Adrenal gland (tissue), 12 donors: ENCODE data around the gene CALN1. TPM values are rescaled to one million over a fixed set of nuclear protein-coding genes. Genes with fewer than 3 reads are reported as not detected.
A peak's percentile ranks its signal among the peaks of the same experiment; 100 is the strongest.

Source experiments
- DNase-seq, 7 donors: peaks; one replicate each; pipeline ENCODE4 v3.0.0-alpha.2; 2019 to 2020
- H3K27ac ChIP-seq, 5 donors: fragments of 200-600 bp; sonication (generic) in 4 of 5; 1 replicate in 3 of 5; 2 replicates in 2 of 5; pipeline versions ENCODE4 v1.5.1 to v1.8.0; 2016 to 2020; ENCODE audit warnings: mild to moderate bottlenecking in 1 of 5
- H3K27me3 ChIP-seq: fragments of 200-600 bp; 2 replicates; pipeline ENCODE4 v1.8.0; 2021
- H3K36me3 ChIP-seq, 2 donors: fragments of 200-600 bp; replicated peaks in 1 of 2; 1 replicate in 1 of 2; 2 replicates in 1 of 2; pipeline versions ENCODE4 v1.5.1 to v1.8.0; 2018 to 2022
- H3K4me1 ChIP-seq, 2 donors: fragments of 200-600 bp; replicated peaks in 1 of 2; 1 replicate in 1 of 2; 2 replicates in 1 of 2; pipeline versions ENCODE4 v1.5.1 to v1.8.0; 2018 to 2021
- H3K4me3 ChIP-seq, 4 donors: fragments of 200-600 bp; sonication (generic) in 3 of 4; one replicate each; pipeline ENCODE4 v1.5.1; 2016 to 2018
- H3K9me3 ChIP-seq, 3 donors: fragments of 200-600 bp; sonication (generic) in 1 of 3; replicated peaks in 1 of 3; 1 replicate in 2 of 3; 2 replicates in 1 of 3; pipeline versions ENCODE4 v1.5.1 to v1.8.0; 2016 to 2021
- POLR2A ChIP-seq, 2 donors: fragments of 450-650 bp; IDR thresholded peaks; one replicate each; pipeline ENCODE4 v1.6.1; 2017; ENCODE audit warnings: antibody characterized with exemption in 2 of 2, mild to moderate bottlenecking in 2 of 2, moderate library complexity in 1 of 2
- WGBS, 4 donors: extraction: QIAGEN DNeasy Blood & Tissue Kit in 2 of 4; methylation state at CpG; one replicate each; pipeline versions ENCODE4 v1.1.5 to v1.1.7; 2013 to 2017; 5-methylcytosine and 5-hydroxymethylcytosine counted together
- intact Hi-C, 2 donors: fragments of 100-400 bp; cut with DNase I; formaldehyde crosslinking; loops; one replicate each; pipeline versions ENCODE4 v1.14.1 to v1.15.0; 2022 to 2023
- polyA plus RNA-seq, 3 donors: library from polyadenylated mRNA; stranded (reverse); fragments of 200-250 nt in 2 of 3; fragments of 350-450 nt in 1 of 3; fragmentation: Illumina TruSeq in 1 of 3; extraction: RNeasy Lipid Tissue Mini Kit (QIAGEN cat#74804) in 1 of 3; gene quantifications; one replicate each; pipeline ENCODE4 v1.2.3, GENCODE V29; 2013 to 2014
- total RNA-seq, 9 donors: library from RNA; depleted of rRNA in 4 of 9; stranded (reverse); fragments of >200 nt in 4 of 9; fragments of 120-200 nt in 1 of 9; fragmentation: NEBNext Ultra II Directional in 1 of 9; extraction: Animal tissue kit (Norgen Biotek cat#: 25700) in 1 of 9; gene quantifications; one replicate each; pipeline versions ENCODE4 v1.1.0 to v1.2.4, GENCODE V29; 2013 to 2023
- TF ChIP-seq, protein P1 (sequence below), 6 experiments: fragments of 450-650 bp in 4 of 6; fragments of 200-600 bp in 2 of 6; sonication (generic) in 1 of 6; IDR thresholded peaks; 1 replicate in 5 of 6; 2 replicates in 1 of 6; pipeline versions ENCODE4 v1.5.1 to v1.8.0; 2016 to 2021; ENCODE audit warnings: antibody characterized with exemption in 6 of 6, mild to moderate bottlenecking in 2 of 6, moderate library complexity in 1 of 6
- donor health status: healthy with polysubstance abuse.
- donor health status: Bipolar disorder and iron deficiency.
- donor health status: DM: yes; HTN: yes; CAD: no.
- donor health status: DM: no; HTN: no; CAD: no.
- donor health status: DM: no; HTN: no; CAD: no.
- donor health status: DM: yes; HTN: yes; CAD: no.

The CALN1 gene
- total and polyA plus RNA-seq, 12 donors: 4.3 to 51.5 (median 15.2) TPM

DNA sequence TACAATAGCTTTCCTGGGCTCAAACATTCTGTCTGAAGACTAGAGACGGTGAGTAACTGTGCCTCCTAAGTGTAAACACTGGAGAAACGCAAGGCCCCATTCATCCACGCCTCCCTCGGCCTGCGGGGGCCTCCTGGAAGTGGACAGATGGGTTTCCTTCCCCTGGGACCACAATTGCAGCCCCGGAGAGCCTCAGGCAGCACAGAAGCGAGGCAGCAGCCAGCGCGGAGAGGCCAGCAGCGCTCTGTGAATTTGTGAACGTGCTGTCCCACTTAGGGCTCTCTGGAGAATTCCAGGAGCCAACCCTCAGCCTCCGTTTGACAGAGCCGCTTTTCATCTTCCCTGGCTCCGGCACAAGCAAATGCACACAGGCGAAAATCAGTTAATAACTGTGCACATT, 23.2 kb upstream of the CALN1 start:
- WGBS, 4 donors: 57 to 76% (median 66%) methylated on average over 10 to 15 of the region's 15 CpGs
- Histone ChIP-seq H3K27ac (no peak overlapping the region), H3K9me3 (no peaks in the 10 kb centered on the region), H3K27me3 (no peaks in the 10 kb centered on the region), H3K4me1 (no peaks in the 10 kb centered on the region), H3K36me3 (no peaks in the 10 kb centered on the region), H3K4me3 (no peak overlapping the region)
- peak in 1 of 7 donors; percentile 19 for DNase-seq
- TF ChIP-seq, protein P1, sequence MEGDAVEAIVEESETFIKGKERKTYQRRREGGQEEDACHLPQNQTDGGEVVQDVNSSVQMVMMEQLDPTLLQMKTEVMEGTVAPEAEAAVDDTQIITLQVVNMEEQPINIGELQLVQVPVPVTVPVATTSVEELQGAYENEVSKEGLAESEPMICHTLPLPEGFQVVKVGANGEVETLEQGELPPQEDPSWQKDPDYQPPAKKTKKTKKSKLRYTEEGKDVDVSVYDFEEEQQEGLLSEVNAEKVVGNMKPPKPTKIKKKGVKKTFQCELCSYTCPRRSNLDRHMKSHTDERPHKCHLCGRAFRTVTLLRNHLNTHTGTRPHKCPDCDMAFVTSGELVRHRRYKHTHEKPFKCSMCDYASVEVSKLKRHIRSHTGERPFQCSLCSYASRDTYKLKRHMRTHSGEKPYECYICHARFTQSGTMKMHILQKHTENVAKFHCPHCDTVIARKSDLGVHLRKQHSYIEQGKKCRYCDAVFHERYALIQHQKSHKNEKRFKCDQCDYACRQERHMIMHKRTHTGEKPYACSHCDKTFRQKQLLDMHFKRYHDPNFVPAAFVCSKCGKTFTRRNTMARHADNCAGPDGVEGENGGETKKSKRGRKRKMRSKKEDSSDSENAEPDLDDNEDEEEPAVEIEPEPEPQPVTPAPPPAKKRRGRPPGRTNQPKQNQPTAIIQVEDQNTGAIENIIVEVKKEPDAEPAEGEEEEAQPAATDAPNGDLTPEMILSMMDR (IDR thresholded peaks at IDR 0.05): no peak
- no peak for TF ChIP-seq POLR2A (IDR thresholded peaks at IDR 0.05)
- intact Hi-C loops: no loop called here

DNA sequence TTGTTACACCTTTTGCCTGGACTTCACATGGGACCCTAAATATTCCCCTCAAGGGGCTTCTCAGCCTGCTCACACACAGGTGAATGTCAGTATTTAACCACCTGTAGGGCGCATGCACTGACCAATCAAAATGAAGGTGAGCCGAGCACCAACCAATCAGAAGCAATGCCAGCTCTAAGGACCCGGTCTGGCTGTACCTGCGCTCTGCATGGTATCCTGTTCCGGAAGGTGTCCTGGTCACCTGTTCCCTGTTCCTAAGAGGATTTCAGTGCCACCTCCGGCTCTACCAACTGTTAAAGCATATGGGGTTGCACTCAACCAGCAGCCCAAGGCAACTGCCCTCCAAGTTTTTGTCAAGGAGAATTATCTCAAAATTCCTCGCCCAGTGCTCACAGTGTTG, 18.4 kb upstream of the CALN1 start:
- 85 to 88% (median 86%) methylated on average over 4 to 7 of the region's 7 CpGs for WGBS, 4 donors
- Histone ChIP-seq H3K27ac (no peak overlapping the region), H3K4me1 (no peaks in the 10 kb centered on the region), H3K36me3 (no peaks in the 10 kb centered on the region), H3K4me3 (no peak overlapping the region), H3K9me3 (no peaks in the 10 kb centered on the region), H3K27me3 (no peaks in the 10 kb centered on the region)
- intact Hi-C loops: no loop called here
- DNase-seq: no peak
- TF ChIP-seq, protein P1 (IDR thresholded peaks at IDR 0.05): no peak
- no peak for TF ChIP-seq POLR2A (IDR thresholded peaks at IDR 0.05)

DNA sequence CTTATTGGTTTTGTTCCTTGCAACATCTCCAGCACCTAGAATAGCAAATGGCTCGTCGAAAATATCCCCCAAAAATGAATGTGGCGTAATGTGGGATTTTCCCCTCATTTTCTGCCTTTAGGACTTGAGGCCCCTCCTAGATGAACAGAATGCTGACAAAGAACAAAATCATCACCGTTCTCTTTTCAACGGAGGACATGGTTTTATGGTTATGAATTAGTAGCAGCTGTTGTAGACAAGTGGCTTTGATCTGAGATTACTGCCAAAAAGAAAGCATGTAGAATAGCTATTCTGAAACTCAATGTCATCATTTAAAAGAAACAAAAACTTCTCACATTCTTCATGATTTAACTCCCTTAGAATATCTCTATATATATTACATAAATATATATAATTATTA, 17.2 kb upstream of the CALN1 start:
- DNase-seq: no peak
- WGBS, 4 donors: 83 to 88% (median 86%) methylated on average over 5 of the region's 5 CpGs
- TF ChIP-seq, protein P1 (IDR thresholded peaks at IDR 0.05): no peak
- TF ChIP-seq POLR2A (IDR thresholded peaks at IDR 0.05): no peak
- Histone ChIP-seq H3K9me3 (no peaks in the 10 kb centered on the region), H3K4me1 (no peaks in the 10 kb centered on the region), H3K27ac (no peak overlapping the region), H3K36me3 (no peaks in the 10 kb centered on the region), H3K27me3 (no peaks in the 10 kb centered on the region), H3K4me3 (no peak overlapping the region)
- intact Hi-C loops: no loop called here

DNA sequence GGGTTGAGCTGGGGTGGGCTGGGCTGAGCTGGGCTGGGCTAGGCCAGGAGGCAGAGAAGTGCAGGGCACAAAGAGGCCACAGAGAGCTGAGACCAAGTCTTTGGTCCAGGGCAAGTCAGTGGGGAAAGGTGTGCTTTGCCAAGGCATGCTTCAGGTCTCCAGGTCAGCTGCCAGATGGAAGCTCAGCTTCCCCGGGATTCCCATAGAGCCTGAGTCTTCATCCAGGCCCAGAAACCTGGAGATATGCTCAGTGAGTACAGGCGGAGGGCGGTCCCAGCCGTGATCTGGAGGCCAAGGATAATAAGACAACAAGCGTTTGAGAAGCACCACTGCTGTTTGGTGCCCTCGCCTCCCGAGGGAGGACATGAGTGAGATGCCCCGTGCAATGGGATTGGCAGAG, 4.7 kb upstream of the CALN1 start:
- no peak for TF ChIP-seq POLR2A (IDR thresholded peaks at IDR 0.05)
- TF ChIP-seq, protein P1 (IDR thresholded peaks at IDR 0.05): no peak
- WGBS, 4 donors: 86 to 89% (median 88%) methylated on average over 6 to 8 of the region's 8 CpGs
- Histone ChIP-seq H3K27ac (no peak overlapping the region), H3K27me3 (no peaks in the 10 kb centered on the region), H3K36me3 (no peaks in the 10 kb centered on the region), H3K9me3 (no peaks in the 10 kb centered on the region), H3K4me1 (no peaks in the 10 kb centered on the region), H3K4me3 (no peak overlapping the region)
- DNase-seq: no peak
- intact Hi-C loops: no loop called here
